PC-9 (cell line): ENCODE data around the gene PLA2R1. TPM values are rescaled to one million over a fixed set of nuclear protein-coding genes. Genes with fewer than 3 reads are reported as not detected.

Experiments used
- BruUV-seq: library from RNA; stranded (reverse); fragments of 400-500 nt; replicated peaks from 2 replicates; lab custom pipeline; 2021; lab: Mats Ljungman, UMichigan
- CTCF ChIA-PET: fragments of 300-600 bp; sonication (Branson Sonifier 250); formaldehyde crosslinking; loops from one replicate; lab custom pipeline; 2022; ENCODE audit warnings: antibody characterized with exemption; lab: Charles Lee
- POLR2A ChIA-PET: fragments of 300-600 bp; sonication (Branson Sonifier 250); formaldehyde crosslinking; loops from one replicate; lab custom pipeline; 2022; ENCODE audit warnings: antibody characterized with exemption; ENCODE audit not compliant: unreplicated experiment; lab: Charles Lee
- DNase-seq, 2 experiments: peaks; one replicate each; pipeline versions ENCODE4 v3.0.0 to v3.0.0-alpha.2; 2015 to 2022; ENCODE audit warnings: mixed read lengths in 1 of 2
- H2AFZ ChIP-seq: fragments of 200-600 bp; sonication (generic); 2 replicates; pipeline ENCODE4 v1.8.1; 2017; ENCODE audit warnings: antibody characterized with exemption
- H3F3A ChIP-seq: fragments of 200-600 bp; sonication (generic); 2 replicates; pipeline ENCODE4 v1.8.1; 2017; ENCODE audit warnings: antibody characterized with exemption, mild to moderate bottlenecking, low read depth; ENCODE audit not compliant: insufficient read depth
- H3K27ac ChIP-seq: fragments of 200-600 bp; sonication (generic); 2 replicates; pipeline ENCODE4 v1.6.1; 2016; ENCODE audit warnings: mixed run types
- H3K27me3 ChIP-seq: fragments of 200-600 bp; sonication (generic); 2 replicates; pipeline ENCODE4 v1.6.1; 2016; ENCODE audit warnings: low read depth, mixed run types; ENCODE audit not compliant: insufficient read depth
- H3K36me3 ChIP-seq: fragments of 200-600 bp; sonication (generic); 2 replicates; pipeline ENCODE4 v1.6.1; 2016; ENCODE audit warnings: low read depth, mixed run types
- H3K4me1 ChIP-seq: fragments of 200-600 bp; sonication (generic); replicated peaks from 2 replicates; pipeline ENCODE4 v1.6.1; 2016; ENCODE audit warnings: mixed run types; ENCODE audit not compliant: insufficient read depth
- H3K4me2 ChIP-seq: fragments of 200-600 bp; sonication (generic); 2 replicates; pipeline ENCODE4 v1.6.1; 2017; ENCODE audit warnings: mixed run types
- H3K4me3 ChIP-seq: fragments of 200-600 bp; sonication (generic); 2 replicates; pipeline ENCODE4 v1.6.1; 2016; ENCODE audit warnings: mixed run types
- H3K79me2 ChIP-seq: fragments of 200-600 bp; sonication (generic); 2 replicates; pipeline ENCODE4 v1.6.1; 2017; ENCODE audit warnings: low read depth, mixed run types
- H3K9me2 ChIP-seq: fragments of 200-600 bp; sonication (generic); 2 replicates; pipeline ENCODE4 v1.8.1; 2017; ENCODE audit warnings: mild to moderate bottlenecking; ENCODE audit not compliant: insufficient read depth
- H3K9me3 ChIP-seq: fragments of 200-600 bp; sonication (generic); 2 replicates; pipeline ENCODE4 v1.8.1; 2016; ENCODE audit warnings: low read depth; ENCODE audit not compliant: insufficient read depth
- H4K20me1 ChIP-seq: fragments of 200-600 bp; sonication (generic); 2 replicates; pipeline ENCODE4 v1.8.1; 2017; ENCODE audit not compliant: insufficient read depth
- EZH2 ChIP-seq: fragments of 200-600 bp; sonication (generic); IDR thresholded peaks from 2 replicates; pipeline ENCODE4 v1.8.0; 2017; ENCODE audit warnings: antibody characterized with exemption, low read depth
- intact Hi-C: fragments of 100-400 bp; cut with micrococcal nuclease; formaldehyde crosslinking; loops from one replicate; pipeline ENCODE4 v1.10.0; 2022; ENCODE audit not compliant: unreplicated experiment
- total RNA-seq: library from RNA; stranded (reverse); gene quantifications from 2 replicates; pipeline ENCODE4 v1.2.3, GENCODE V29; 2021
- TF ChIP-seq, protein P1 (sequence below): fragments of 200-600 bp; sonication (generic); conservative IDR thresholded peaks from 2 replicates; pipeline ENCODE4 v1.6.1; 2017; ENCODE audit warnings: mixed run types, antibody characterized with exemption, mild to moderate bottlenecking, moderate library complexity

PLA2R1 gene
- total RNA-seq, 1 experiment from 2014 or later: 0.33 TPM

DNA sequence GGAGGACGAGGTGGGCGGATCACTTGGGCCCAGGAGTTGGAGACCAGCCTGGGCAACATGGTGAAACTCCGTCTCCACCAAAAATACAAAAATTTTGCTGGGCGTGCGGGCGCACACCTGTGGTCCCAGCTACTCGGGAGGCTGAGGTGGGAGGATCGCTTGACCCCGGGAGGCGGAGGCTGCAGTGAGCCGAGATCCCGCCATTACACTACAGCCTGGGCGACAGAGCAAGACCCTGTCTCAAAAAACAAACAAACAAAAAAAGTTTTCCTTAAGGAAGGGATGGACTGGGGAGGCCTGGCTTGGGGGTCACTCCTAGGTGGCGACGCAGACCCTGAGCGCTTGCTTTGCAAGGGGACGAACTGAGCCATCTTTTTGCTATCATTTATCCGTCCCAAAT, 882 bp downstream of the PLA2R1 start:
- no peaks in the 10 kb centered on the region for H3F3A ChIP-seq
- ChIA-PET POLR2A (no interaction called here), CTCF (no interaction called here)
- no peaks in the 10 kb centered on the region for H3K36me3 ChIP-seq
- BruUV-seq: no TSS peak
- no peak overlapping the region for H3K4me3 ChIP-seq
- H3K4me1 ChIP-seq: no peaks in the 10 kb centered on the region
- no peaks in the 10 kb centered on the region for H3K9me3 ChIP-seq
- no peaks in the 10 kb centered on the region for H3K9me2 ChIP-seq
- TF ChIP-seq EZH2: no peak
- TF ChIP-seq, protein P1, sequence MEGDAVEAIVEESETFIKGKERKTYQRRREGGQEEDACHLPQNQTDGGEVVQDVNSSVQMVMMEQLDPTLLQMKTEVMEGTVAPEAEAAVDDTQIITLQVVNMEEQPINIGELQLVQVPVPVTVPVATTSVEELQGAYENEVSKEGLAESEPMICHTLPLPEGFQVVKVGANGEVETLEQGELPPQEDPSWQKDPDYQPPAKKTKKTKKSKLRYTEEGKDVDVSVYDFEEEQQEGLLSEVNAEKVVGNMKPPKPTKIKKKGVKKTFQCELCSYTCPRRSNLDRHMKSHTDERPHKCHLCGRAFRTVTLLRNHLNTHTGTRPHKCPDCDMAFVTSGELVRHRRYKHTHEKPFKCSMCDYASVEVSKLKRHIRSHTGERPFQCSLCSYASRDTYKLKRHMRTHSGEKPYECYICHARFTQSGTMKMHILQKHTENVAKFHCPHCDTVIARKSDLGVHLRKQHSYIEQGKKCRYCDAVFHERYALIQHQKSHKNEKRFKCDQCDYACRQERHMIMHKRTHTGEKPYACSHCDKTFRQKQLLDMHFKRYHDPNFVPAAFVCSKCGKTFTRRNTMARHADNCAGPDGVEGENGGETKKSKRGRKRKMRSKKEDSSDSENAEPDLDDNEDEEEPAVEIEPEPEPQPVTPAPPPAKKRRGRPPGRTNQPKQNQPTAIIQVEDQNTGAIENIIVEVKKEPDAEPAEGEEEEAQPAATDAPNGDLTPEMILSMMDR: no peak
- H3K79me2 ChIP-seq: no peaks in the 10 kb centered on the region
- peak overlapping the region; percentile 77 for H3K4me2 ChIP-seq
- H3K27ac ChIP-seq: no peak overlapping the region
- no peak overlapping the region for H2AFZ ChIP-seq
- no peaks in the 10 kb centered on the region for H3K27me3 ChIP-seq
- no peak for DNase-seq
- H4K20me1 ChIP-seq: no peaks in the 10 kb centered on the region
- intact Hi-C loops: no loop called here

- no peaks in the 10 kb centered on the region for H3K4me1 ChIP-seq
- ChIA-PET CTCF (no interaction called here), POLR2A (no interaction called here)
- H3K27me3 ChIP-seq: no peaks in the 10 kb centered on the region
- no peak overlapping the region for H2AFZ ChIP-seq
- no peak overlapping the region for H3K4me3 ChIP-seq
- DNase-seq: no peak
- no peak overlapping the region for H3K4me2 ChIP-seq
- H3F3A ChIP-seq: no peaks in the 10 kb centered on the region
- H3K9me2 ChIP-seq: no peaks in the 10 kb centered on the region
- no peaks in the 10 kb centered on the region for H3K79me2 ChIP-seq
- H4K20me1 ChIP-seq: no peaks in the 10 kb centered on the region
- TF ChIP-seq EZH2: no peak
- TF ChIP-seq, protein P1: no peak
- H3K9me3 ChIP-seq: no peaks in the 10 kb centered on the region
- no peak overlapping the region for H3K27ac ChIP-seq
- H3K36me3 ChIP-seq: no peaks in the 10 kb centered on the region
- no TSS peak for BruUV-seq
- intact Hi-C loops: no loop called here
Observed at GRCh38 chr2:160060297-160060696, 2.1 kb downstream of the PLA2R1 start.

DNA sequence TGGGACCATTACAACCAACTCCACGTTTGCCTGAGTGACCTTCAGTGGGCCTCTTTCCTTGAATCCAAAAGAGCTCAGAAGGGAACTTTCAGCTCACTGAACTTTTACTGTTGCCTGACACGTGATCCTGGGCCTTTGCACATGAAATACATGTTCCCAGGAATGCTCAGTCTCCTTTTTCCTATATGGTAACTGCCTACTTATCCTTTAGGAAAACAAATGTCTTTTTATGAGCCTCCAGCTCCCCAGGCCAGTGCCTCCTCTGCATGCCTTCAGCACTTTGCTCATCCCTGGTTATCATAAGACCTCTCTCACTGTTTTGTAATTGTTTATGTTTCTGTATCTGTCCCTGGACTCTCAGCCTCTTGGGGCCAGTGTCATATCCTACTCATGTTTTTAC, 5.1 kb downstream of the PLA2R1 start:
- Histone ChIP-seq H3K27me3 (no peaks in the 10 kb centered on the region), H3K4me1 (no peaks in the 10 kb centered on the region), H3K36me3 (no peaks in the 10 kb centered on the region), H4K20me1 (no peaks in the 10 kb centered on the region), H3K27ac (no peak overlapping the region), H3K79me2 (no peaks in the 10 kb centered on the region), H3K9me2 (no peaks in the 10 kb centered on the region), H3F3A (no peaks in the 10 kb centered on the region), H2AFZ (no peak overlapping the region), H3K4me2 (no peak overlapping the region), H3K4me3 (no peak overlapping the region), H3K9me3 (no peaks in the 10 kb centered on the region)
- no peak for TF ChIP-seq EZH2
- TF ChIP-seq, protein P1: no peak
- BruUV-seq: no TSS peak
- intact Hi-C loops: no loop called here
- no peak for DNase-seq
- CTCF ChIA-PET: no interaction called here
- POLR2A ChIA-PET: no interaction called here
